Raji (cell line): ENCODE data around the gene RNF225.

ENCODE experiments used
- POLR2A ChIP-seq: IDR thresholded peaks from 2 replicates; pipeline ENCODE4 v1.6.1; 2011; ENCODE audit warnings: low read depth, low read length, control low read depth; ENCODE audit not compliant: insufficient read depth

Gene RNF225

DNA sequence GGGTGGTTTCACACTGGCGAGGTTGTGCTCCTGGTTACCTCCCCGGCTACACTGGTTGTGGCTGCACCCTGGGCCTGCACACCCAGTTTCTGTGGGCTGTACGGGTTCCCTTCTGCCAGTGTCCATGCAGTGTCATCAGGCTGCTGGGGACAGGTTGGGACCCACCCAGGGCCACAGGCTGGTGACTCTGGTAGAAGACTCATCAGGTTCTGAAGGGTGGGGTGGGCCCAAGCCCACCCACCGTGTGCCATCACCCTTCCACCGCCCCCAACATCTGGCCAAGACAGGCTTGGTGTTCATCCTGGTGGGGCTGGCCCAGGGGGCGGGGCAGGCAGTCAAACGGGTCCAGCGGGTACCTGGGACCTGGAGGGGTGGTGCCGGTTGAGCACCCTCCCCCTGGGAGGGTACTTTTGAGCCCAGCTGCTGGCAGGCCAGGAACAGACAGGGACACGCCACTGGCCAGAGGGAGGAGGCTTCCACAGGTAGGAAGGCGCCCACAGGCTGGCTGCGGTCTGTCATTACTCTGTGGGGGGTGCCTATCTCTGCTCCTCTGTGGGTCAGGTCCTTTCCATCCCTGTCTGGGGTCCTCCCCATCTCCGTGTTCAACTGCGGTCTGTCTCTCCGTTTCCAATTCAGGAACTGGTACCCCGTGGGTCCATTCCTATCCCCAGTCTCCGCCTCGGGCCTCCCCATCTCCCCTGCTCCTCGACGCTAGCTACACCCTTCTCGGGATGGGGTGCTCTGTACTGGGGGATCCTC, at the start of gene RNF225:
TSS of gene RNF225 (plus strand) at position 437 of the 759 bp plus-strand sequence. CDS start 434 bp downstream, outside the sequence.
- no peak for TF ChIP-seq POLR2A

DNA sequence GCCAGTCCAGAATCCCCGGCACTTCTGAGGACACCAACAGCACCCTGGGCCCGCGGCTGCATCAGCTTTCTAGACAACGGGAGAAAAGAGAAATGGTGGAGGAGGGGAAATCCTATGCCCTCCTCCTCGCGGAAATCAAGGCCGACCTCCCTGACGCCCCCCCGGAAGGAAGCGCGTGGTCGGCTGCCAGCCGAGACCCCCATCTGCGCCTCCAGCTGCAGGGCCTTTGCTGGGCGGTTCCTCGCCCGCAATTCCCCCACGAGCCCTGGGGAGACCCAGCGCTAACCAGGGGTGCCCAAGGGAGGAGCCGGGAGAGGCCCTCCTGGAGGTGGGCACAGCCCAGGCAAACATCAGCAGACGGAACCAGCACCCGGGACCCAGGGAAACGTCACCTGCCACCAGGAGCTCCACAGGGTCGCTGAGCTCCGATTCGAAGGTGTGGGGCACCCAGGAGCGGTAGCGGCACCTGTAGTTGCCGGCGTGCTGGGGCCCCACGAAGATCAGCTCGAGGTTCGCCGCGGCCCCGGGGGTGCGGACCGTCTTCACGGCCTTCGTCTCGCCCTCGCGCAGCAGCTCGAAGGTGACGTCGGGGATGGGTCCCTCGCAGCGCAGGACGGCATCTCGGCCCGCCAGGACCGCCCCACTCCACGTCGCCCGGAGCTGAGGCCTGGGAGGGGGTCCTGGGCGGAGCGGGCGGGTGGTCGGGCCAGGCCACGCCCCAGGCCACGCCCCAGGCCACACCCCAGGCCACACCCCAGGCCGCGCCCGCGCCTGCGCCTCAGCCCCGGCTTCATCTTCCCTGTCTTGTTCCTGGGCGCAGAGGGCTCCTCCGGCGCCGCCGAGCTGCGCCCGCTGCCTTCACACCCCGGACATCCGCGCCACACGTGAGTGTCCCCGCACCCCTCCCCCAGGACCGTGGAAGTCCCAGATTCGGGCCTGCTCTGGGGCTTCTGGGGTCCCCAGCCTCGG, 48.2 kb upstream of the RNF225 start:
- peak; percentile 62 for TF ChIP-seq POLR2A

DNA sequence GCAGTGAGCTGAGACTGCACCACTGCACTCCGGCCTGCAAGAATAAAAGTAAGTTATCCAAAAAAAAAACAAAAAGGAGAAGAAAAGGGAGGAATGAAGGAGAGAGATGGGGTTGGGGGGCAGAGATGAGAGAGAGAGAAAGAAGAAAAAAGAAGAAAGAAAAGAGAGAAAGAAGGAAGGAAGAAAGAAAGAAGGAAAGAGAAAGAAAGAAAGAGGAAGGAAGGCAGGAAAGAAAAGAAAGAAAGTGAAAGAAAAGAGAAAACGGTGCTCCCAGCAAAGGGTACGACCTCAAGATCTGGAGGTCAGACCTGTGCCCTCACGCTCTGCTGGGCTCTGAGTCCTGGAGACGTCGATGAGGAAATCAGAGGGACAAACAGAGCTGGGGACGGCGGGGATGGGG, 45.9 kb upstream of the RNF225 start:
- TF ChIP-seq POLR2A = no peak

DNA sequence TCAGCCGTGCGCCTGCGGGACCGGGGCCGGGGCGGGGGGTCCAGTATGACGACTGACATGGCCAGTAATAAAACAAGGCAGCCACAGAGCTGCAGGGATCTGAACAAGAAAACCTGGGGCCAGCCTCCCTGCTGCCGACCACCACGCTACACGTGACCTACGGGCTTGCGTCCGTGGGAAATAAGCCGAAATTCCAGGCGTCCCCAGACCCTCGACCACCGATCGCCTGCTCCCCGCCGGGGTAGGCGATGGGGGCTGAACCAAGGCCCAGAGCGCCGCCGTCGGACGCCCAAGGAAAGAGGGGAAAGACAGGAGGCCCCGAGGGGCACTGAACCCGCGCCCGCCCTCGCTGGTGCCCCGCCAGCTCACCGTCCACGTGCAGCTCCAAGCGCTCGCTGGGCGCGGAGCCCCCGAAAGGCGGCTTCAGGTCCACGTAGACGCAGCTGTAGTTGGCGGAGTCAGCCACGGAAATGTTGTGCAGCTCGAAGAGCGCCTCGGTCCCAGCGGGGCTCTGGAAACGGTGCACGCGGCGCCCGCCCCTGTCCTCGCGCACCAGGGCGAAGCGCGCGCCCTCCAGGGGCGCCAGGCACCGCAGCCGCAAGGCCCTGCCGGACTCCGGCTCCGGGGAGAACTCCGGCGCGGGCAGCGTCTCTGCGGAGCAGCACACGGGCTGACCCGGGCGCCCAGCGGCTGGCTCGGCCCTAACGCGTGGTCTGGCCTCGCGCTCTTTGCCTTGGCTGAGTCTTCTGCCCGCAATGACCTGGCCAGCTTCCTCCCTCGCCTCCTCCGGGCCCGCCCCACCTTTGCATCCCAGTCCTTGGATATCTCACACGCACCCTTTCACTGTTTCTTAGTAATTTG, 45.2 kb upstream of the RNF225 start:
- no peak for TF ChIP-seq POLR2A

DNA sequence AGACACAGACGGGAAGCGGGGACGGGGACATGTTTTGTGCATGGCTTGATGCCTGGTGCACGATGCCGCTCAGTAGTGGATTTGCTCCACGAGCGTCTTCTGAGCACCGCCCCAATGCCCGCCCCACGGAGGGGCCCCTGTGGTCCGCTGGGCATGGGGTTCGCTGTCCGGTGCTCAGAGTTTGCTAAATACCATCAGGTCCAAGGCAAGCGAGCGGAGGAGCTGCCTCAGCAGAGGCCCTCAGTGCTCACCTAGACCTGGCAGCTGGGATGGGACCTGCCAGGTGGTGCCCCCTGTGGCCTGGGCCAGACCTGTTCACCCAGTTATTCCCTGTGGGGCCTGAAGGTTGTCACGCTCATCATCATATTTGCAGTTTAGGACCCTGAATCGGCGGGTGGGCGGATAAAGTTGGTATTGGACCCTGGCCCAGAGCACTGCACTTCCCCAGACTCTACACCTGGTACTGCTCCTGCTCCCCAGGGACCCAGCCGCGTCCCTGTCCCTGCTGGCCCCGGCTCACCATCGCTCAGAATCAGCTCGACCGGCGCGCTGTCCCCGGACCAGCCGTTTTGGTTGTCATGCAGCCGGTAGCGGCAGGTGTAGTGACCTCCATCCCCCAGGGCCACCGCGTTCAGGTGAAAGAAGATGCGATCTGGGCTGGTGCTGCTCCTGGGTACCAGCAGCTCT, 44.4 kb upstream of the RNF225 start:
- no peak for TF ChIP-seq POLR2A

DNA sequence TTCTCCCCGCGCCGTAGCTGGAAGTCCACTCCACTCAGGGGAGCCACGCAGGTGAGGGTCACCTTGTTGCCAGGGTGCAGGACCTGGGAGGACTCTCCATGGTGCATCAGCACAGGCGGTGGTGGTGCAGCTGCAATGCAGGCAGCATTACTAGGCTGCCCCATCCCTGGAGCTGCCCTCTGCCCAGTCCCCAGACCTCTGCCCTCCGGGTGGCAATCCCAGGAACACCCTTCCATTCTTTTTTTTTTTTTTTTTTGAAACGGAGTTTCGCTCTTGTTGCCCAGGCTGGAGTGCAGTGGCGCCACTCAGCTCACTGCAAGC, 43.9 kb upstream of the RNF225 start:
- no peak for TF ChIP-seq POLR2A

DNA sequence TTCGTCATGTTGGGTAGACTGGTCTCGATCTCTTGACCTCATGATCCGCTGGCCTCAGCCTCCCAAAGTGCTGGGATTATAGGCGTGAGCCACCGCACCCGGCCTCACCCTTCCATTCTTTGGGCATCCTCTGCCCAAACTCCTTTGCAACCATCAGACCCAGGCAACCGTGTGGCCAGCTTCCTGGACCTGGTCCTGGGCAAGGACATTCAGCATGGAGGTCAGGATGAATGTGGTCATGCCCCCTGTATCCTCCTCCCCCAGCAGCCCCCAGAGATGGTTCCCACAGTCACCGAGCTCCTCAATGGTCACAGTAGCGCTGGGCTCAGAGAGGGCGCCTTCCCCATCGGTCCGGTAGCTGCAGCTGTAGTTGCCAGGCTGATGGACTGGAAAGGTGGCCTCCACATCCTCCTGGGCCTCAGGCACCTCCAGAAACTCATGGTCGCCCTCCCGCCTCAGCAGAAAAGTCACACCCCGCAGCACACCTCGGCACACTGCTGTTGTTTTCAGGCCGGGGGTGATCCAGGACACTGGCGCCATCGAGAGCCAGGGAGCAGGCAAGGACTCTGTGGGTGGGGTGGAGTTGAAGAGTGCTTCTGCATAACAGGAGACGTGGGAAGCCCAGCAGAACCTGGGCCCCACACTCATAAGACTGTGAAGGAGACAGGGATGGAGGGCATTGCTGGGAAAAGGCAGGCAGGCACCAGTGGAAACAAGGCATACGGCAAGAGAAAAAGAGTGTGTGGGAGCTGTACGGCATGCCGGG, 43.3 kb upstream of the RNF225 start:
- no peak for TF ChIP-seq POLR2A

DNA sequence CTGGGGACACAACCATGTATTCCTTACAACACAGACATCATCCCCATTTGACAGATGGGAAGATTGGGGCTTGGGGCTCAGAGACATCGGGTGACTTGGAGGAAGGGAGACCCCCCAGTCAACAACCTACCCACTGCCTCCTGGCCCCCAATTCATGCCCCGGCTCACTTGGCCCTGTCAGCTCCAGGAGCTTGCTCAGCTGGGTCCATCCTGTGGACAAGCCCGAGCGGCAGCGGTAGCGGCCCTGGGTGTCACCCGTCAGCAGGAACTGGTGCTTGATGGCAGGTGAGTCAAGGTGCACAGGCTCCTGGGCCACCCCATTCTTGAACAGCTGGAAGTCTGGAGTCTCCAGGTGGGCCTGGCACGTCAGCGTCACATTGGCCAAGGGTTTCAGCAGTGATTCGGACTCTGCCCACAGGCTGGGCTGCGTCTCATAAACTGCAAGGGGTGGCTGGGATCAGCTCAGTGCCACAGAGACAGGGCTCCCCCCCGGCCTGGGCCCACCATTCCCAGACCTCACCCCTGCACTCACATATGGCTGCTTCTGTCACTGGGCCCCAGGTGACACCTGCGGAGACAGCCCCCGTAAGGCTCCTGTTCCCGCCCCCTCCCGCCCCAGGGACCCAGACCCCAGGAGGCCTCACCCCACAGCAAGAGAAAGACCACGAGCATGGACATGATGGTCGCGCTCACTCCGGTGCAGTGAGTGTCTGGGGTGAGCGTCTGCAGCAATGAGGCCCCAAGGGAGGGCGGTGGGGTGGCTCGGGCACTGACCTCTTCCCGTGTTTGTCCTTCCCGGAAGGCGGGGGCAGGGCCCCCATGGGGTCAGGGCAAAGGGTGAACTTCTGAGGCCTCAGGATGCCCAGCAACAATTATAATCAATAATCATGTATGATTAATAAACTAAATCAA, 42.4 kb upstream of the RNF225 start, which contains the start of gene A1BG:
TSS of gene A1BG (minus strand) at position 733 of the 912 bp plus-strand sequence. CDS start at position 678, 55 bp downstream.
- TF ChIP-seq POLR2A = no peak

DNA sequence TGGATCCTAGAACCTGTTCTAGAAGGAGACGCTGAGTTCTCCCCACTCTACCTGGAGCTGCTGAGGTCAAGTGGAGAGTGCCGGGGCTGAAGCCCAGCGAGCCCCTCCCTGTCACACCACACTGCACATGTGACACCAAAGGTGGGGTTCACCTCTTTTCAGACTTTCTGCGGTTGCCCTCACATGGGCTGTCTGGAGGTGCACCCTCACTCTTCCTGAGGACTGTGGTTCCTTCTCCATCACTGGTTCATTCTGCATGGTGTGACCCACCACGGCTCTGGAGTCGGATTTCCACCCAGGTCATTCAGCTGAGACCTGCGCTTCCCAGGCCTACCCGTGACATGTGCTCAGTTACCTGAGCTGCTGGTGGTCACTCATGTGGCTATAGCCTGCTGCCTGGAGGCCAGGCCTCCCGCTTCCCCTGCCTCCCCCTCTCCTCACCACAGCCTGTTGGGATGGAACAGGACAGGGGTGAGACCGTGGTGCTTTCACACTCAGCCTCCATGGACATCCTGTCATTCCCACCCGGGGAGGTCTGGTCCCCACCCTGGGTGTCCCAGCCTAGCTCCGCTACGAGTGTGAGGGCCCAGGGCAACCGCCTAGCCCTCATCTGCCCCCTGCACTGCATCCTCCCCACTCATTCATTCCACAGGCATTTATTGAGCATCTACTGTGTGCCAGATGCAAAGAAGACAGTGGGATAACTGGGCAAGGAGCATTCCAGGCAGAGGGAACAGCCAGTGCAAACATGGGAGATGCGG, 41.6 kb upstream of the RNF225 start:
- TF ChIP-seq POLR2A = no peak

DNA sequence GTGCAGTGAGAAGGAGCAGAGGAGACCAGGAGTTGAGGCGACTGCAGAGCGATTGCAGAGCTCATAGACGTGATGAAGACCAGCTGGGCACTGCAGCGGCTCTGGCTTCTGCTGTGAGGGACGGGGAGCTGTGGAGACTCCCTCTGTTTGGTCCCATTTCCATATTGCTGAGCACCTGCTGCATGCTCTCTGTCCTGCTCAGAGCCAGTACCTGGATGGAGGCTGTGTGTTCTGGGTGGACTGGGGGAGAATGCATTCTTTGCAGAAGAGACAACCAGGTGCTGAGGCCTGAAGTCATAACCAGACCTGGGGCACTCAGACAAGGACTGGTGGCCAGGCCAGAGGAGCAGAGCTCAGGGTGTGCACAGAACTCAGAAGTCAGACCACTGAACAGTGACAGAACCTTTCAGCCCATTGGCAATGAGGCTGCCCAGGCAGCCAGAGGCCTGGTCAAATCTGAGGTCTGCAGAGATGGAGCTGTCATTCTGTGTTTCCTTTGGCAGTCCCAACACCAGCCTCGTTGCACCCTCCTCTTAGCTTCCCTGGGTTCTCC, 40.9 kb upstream of the RNF225 start:
- TF ChIP-seq POLR2A = no peak

DNA sequence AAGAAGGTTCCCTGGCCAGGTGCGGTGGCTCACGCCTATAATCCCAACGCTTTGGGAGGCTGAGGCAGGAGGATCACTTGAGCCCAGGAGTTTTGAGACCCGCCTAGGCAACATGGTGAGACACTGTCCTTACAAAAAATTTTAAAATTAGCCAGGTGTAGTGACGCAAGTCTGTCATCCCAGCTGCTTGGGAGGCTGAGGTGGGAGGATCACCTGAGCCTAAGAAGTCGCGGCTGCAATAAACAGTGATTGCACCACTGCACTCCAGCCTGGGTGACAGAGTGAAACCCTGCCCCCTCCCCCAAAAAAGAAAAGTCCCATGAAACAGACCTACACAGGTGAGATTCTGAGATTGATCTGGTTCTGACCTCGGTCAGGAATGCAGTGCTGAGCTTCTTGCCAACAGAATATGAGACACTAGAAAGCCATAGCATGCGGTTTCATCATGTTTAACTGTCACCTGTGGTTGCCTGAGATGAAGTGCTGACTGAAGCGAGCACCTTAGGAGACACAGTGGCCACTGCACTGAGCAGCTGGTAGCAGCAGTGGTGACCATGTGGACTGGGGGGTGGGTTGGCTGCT, 40.1 kb upstream of the RNF225 start:
- TF ChIP-seq POLR2A = no peak
